Glomerular visceral epithelial cell (primary cell): ENCODE measurements around the gene ISM1.

Experiments used
- DNase-seq: peaks from one replicate; pipeline ENCODE4 v3.0.0-alpha.2; 2016; ENCODE audit errors: extremely low spot score

The ISM1 gene

DNA sequence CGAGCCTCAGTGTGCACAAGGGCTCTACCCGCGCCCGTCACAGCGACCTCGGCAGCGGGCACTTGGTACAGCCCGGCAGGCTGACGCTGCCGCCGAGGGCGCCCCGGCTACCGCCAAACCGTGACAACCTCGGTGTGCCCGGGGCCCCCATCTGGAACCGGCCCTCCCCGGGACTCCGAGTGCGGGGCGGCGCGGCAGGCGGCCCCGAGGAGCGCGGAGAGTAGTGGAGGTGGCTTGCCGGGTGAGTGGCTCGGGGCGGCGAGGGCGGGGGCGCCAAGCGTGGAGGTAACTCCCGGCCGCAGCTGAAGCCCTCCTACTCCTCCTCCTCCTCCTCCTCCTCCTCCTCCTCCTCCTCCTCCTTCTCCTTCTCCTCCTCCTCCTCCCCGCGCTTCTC, at the start of gene ISM1:
ISM1 (plus strand) TSS at position 371 of the 394 bp plus-strand sequence. CDS start 503 bp downstream, outside the sequence.
- DNase-seq = peak; percentile 27

DNA sequence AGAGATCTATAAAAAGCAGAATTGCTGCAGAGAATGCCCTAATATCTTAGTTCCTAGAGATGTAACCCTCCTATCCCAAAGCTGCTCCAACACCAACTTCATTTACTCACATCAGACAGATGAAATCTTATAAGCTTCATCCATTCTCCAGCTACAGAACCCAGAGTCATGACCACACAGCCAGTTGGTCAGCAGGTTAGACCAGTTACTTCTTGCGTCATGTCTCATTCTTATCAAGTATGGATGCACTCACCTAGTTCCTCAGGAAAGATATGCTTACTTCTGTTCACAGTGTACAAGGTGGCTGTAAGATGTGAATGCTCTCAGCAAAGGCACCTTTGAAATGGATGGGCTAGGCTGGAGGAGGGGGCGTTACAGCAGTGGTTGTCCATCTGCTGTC, 47.9 kb upstream of the ISM1 start:
- no peak for DNase-seq

- no peak for DNase-seq
These were observed 46.7 kb upstream of the ISM1 start for GRCh38 chr20:13174402-13174801.

DNA sequence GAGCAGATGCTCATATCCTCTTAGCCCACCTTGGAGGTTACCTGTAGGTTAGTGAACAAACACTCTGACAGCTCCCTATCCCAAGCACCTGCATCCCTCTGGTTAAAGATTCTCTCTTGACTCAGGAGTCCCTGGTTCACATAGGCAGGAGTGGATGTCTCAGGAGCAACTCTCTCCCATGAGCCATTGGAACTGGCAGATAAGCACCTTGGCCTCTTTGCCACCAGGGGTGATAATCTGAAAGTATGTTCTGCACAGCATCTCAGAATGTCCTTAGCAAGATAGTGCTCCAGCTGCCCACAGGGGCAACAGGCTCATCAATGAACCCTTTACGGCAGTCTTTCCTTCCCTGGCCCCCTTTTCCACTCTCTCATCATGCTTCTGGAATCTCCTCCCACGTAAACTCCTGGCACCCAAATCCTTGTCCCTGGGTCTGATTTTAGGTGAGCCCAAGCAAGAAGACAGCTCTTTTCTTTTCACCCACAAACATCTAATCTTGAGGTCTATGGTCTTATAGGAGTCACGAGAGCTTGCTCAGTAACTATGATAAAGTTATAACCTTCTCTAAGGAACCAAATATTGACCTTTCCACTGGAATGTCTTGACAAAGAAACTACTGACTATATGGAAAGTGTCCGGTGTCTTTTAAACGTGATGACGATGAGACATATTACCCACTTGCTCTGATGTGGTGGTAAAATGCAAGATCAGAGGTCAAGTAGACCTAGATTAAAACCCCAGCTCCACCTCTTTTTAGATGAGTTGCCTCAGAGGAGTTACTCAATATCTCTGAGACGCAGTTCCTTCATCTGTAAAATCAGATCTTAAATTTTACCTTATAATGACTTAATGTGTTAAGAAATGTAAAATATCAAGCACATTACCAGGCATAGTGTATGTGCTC, 39.8 kb upstream of the ISM1 start:
- no peak for DNase-seq

DNA sequence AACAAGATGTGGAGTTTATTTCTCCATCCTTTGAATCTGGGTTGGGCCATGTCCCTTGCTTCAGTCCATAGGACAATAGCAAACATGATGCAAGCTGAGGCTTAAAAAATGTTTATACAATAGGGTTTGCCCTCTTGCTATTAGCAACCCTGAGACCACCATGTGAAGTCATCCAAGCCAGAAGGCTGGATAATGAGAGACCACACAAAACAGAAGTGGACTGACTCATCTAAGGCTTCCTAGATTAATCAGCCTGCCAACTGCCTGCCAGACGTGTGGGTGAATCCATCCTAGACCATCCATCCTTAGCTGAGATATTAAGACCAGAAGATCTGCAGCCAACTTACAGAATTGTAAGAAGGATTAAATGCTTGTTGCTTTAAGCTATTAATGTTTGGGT, 38.1 kb upstream of the ISM1 start:
- no peak for DNase-seq

DNA sequence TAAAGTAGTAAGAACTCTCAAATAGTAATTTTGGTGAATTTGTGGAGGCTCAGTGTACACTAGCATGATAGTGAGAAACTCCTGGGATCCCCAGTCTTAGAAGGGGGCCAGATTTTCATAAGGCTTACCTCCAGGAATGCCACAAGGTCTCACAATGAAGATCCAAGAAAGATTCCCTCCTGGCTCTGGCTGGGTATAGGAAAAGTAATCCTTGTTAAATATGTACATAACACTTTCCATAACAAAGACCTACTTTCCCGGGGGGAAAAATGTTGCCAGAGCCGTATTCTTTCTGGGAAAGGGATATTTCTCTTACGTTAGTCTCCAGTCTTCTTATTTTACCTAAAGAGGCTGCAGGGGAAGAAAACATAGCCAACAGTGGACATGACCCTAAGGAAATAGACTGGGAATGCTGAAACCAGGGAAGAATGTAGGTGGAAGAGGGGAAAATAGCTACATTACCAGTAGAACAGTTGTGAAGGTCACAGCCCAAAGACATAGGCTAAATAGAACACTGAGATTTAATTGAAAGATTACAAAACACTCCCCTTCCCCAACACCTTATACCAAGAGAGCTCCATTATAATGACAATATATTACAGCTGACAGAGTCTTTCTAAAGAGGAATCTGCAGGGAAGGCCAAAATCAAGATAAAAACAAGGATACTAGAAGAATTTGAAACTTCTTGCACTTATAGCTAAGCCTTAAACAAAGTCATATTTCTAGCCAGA, 34.9 kb upstream of the ISM1 start:
- no peak for DNase-seq

GRCh38 chr20:13187899-13188298, 33.2 kb upstream of the ISM1 start:
- no peak for DNase-seq

GRCh38 chr20:13199279-13199678, 21.8 kb upstream of the ISM1 start:
- no peak for DNase-seq

DNA sequence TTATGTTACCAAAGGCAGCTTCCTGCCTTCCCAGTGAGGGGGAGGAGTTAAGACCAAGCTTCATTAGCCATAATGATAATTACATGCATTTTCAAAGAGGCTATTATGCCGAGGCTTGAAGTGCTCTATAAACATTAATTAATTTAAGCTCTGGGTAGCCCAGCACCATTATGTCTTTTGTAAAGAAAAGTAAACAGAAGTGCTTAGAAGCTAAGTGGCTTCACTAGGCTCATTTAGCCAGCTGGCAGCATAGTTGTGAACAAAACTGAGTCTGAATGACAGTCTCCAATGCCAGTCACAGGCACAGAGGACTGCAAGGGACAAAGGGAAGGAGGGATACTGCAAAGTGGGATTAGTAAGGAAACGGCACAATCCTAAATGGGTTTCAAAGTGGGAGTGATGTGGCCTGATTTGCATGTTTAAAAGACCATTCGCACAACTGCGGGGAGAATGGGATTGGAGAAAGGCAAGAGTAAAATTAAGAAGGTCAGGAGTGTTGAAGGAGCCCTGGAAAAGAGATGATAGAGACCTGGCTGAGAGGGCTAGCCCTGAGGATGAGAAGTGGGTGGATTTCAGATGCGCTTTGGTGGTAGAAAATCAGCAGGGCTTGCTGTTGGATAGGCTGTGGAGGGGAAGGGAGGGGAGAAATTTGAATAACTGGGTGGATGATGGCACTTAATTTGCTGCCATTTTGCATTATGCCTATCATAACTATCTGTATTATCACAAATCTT, 20.1 kb upstream of the ISM1 start:
- no peak for DNase-seq

DNA sequence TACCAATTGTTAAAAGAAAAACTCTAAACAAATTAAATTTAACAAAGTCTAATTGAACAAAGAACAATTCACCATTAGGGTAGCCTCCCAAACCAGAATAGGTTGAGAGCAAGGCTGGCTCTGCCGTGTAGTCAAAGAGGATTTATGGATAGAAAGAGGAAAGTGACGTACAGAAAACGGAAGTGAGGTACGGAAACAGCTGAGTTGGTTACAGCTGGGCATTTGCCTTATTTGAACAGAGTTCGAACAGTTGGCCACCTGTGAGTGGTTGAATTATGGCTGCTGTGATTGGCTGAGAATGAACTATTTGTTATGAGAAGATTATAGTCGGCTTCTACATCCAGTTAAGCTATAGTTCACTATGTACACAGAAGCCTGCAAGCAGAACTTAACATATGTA, 18.5 kb upstream of the ISM1 start:
- no peak for DNase-seq

- DNase-seq = no peak
These were observed 15.6 kb upstream of the ISM1 start for GRCh38 chr20:13205425-13205824.

- DNase-seq = no peak
These were observed 15.1 kb upstream of the ISM1 start for GRCh38 chr20:13205848-13206434.

DNA sequence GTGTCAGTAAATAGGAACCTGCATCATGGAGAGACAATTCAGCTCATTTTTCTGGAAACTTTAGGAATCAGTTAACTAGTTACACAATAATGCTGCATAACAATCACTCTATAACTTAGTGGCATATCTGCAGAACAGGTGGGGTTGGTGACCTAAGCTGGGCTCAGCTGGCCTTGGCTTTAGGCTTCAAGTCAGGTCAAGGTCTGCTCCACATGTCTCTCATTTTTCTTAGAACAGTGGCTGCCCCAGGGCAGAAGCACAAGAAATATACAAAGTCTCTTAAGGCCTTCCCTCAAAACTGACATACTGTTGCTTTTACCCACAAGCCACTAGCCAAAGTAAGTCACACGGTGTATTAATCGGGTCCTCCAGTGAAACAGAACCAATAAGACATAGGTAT, 14.1 kb upstream of the ISM1 start:
- no peak for DNase-seq

GRCh38 chr20:13211956-13212618, 9.0 kb upstream of the ISM1 start:
- no peak for DNase-seq

DNA sequence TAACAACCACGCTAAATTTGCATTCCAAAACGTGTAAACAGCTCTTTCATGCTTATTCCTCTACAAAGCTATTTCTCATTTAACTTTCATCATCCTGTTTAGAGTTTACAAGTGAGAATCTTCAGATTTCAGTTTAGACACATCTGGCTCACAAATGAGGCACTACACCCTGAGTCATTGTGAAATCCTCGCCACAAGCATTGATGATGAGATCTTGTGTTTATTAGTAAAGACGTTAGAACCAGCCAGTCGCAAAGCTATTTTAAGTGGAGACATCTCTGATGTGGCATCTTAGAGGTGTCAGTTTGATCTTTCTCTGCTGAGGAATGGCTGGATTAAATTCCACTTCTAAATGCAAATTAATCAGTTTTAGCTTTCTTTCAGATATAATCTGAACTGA, 8.3 kb upstream of the ISM1 start:
- DNase-seq = no peak

DNA sequence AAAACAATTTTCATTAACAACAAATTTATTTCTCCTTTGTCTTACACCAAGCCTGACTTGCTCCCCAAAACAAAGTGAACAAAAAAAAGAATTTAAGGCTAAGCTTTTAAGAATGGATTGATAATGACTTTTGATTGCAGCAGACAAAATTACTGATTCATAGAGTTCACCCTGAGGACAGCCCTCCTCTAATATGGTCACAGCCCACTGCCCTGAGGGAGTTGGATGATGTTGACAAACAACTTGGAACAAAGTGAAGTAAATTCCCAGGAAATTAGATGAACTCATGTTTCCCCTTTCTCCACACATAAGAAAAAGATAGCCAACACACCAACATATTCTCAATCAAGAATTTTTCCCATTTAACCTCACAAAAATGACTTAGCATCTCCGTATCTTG, 7.7 kb upstream of the ISM1 start:
- no peak for DNase-seq

DNA sequence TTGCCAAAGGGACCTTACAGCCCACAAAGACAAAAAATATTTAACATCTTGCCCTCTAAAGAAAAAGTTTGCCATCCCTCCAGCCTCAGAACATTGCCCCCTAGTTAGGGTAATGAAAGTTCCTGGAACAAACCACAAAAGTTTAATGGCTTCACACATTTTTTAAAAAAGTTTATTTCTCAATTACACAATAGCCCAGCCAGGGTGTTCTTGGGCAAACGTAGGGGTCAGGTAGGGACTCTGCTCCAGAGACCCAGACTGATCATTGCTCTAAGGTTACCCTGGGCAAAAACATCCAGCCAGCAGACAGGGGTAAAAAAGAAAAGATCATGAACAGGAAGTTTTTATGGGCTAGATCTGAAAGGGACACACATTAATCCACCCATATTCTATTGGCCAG, 4.5 kb upstream of the ISM1 start:
- no peak for DNase-seq

DNA sequence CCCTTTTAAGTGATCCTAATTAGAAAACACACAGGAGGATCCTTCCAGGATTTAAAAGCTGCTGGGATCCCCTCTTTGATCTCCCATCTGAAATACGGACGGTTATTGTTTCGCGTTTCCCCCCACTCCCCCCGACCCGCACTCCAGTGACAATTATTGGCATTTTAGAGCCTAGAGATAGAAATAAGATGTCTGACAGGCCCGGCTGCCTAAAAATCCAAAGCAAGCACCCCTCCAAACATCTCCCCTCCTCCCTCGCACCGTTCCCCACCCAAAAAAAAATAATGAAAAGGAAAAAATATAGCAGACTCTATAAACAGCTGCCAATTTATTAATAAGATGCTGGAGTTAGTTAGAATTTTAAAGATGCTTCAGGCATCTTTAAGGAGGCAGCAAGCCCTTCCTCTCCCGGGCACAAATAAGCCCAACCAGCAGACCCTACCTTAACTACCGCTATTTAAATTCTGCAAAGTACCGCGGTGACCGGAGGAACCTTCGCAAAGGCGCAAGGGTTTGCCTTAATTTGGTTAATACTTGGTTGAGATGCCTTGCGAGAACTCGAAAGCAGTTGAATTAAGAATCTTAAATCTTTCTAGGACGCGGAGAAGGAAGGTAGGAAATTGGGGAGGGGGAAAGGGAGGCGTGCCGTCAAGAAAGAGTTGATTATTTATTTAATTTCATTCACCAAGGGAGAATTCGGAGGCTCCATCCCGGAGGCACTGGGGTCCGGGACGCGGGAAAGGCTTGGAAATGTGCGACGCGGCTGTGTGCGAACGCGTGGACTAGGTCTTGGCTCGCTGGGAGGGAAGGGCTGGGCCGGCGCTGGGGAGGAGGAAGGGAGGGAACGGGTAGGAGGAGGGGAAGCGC, 1.5 kb upstream of the ISM1 start:
- peak; percentile 36 for DNase-seq

DNA sequence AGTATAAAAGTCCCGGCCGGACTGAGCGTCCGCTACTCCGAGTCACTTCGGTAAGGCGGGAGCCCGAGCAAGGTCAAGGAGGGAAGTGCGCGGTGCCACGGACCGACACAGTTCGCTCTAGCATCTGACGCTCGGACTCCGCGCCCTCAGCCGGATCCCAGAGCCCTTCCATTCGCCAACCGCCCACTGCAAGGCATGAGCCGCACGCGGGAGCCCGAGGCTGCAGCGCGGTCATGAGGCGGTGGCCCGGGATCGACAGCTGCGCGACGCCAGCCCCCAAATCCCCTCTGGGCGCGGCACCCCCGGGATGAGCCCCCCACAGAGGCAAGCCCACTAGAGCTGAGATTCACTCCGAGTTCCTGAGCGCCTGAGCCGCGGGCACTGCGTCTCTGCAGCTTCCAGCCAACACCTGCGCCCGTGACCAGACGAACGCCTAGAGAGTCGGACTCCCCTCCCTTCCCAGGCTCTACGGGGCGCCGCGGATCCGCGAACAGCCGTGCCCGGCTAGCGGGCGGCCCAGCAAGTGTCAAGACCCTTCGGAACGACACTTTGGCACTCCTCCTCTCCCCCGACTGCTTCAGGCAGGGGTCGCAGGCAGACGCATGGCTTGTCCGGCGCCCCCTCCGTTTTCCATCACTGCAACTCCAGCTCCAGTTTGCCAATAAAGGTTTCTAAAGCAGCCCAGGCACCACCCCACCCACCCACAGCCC, 725 bp upstream of the ISM1 start:
- peak; percentile 23 for DNase-seq

GRCh38 chr20:13221313-13221672, 219 bp downstream of the ISM1 start:
- DNase-seq = no peak
